ENCODE data around the gene LRRC59. TPM values are rescaled to one million over a fixed set of nuclear protein-coding genes. Genes with fewer than 3 reads are reported as not detected.

The LRRC59 gene
- total and polyA plus RNA-seq, 8 donors = 32.2 to 117 (median 76.0) TPM

DNA sequence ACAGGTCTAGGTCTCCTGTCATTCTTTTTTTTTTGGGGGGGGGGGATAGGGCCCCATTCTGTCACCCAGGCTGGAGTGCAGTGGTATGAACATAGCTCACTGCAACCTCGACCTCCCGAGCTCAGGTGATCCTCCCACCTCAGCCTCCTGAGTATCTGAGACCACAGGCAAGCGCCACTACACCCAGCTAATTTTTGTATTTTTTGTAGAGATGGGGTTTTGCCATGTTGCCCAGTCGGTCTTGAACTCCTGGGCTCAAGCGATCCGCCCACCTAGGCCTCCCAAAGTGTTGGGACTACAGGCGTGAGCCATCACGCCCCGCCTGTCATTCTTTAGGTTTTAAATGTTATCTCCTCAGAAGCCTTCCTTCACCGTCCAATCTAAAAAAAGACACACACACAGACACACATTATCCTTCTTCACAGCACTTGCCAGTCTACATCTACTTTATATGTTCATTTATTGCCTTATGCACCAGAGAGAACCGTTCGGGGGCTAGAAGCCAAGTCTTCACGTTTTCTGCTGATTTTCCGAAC, 25.0 kb downstream of the LRRC59 start:
- peak overlapping the region; percentile 62 to 80 (median 72) for H3K4me3 ChIP-seq
- DNase-seq = no peak
- peaks cover 25 to 39% (median 36%) of the 10 kb centered on the region in 4 donors for H3K36me3 ChIP-seq
- H3K4me1 ChIP-seq = peaks cover 19 to 32% (median 22%) of the 10 kb centered on the region in 4 donors
- WGBS, 5 donors = 10 to 23% (median 15%) methylated on average over 14 of the region's 14 CpGs
- peak overlapping the region; percentile 91 to 98 (median 94) for H3K27ac ChIP-seq
- intact Hi-C loops (cut with DNase I; ENCODE audit: low total_unique reads) = no loop called here
- H3K27me3 ChIP-seq = no peaks in the 10 kb centered on the region
- H3K9me3 ChIP-seq = no peaks in the 10 kb centered on the region
- TF ChIP-seq, protein P1, sequence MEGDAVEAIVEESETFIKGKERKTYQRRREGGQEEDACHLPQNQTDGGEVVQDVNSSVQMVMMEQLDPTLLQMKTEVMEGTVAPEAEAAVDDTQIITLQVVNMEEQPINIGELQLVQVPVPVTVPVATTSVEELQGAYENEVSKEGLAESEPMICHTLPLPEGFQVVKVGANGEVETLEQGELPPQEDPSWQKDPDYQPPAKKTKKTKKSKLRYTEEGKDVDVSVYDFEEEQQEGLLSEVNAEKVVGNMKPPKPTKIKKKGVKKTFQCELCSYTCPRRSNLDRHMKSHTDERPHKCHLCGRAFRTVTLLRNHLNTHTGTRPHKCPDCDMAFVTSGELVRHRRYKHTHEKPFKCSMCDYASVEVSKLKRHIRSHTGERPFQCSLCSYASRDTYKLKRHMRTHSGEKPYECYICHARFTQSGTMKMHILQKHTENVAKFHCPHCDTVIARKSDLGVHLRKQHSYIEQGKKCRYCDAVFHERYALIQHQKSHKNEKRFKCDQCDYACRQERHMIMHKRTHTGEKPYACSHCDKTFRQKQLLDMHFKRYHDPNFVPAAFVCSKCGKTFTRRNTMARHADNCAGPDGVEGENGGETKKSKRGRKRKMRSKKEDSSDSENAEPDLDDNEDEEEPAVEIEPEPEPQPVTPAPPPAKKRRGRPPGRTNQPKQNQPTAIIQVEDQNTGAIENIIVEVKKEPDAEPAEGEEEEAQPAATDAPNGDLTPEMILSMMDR (IDR thresholded peaks at IDR 0.05) = no peak
- TF ChIP-seq POLR2A (IDR thresholded peaks at IDR 0.05) (no peak), POLR2AphosphoS5 (IDR thresholded peaks at IDR 0.05) (no peak), EP300 (IDR thresholded peaks at IDR 0.05) (no peak)

DNA sequence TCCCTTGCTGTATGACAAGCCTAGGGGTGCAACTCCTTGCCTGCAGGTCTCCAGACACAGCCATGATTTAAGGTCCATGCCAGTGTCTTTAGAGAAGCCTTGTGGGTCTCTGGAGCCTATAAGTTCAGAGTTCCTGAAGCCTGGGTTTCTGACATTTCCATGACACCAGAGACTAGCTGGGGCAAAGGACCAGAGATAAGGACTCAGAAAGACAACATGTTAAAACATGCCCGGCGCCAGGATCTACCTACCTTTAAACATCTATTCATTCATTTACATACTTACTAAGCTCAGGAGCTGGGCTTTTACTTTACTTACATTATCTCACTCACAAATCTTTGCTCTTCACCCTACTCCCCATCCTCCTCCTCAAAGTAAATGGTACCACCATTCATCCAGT, 25.8 kb downstream of the LRRC59 start:
- intact Hi-C loops (cut with DNase I; ENCODE audit: low total_unique reads) = no loop called here
- TF ChIP-seq, protein P1 (IDR thresholded peaks at IDR 0.05) = no peak
- no peak for TF ChIP-seq POLR2AphosphoS5 (IDR thresholded peaks at IDR 0.05)
- TF ChIP-seq POLR2A (IDR thresholded peaks at IDR 0.05) = no peak
- TF ChIP-seq EP300 (IDR thresholded peaks at IDR 0.05) = no peak
- Histone ChIP-seq H3K4me1 (peaks cover 19 to 32% (median 22%) of the 10 kb centered on the region in 4 donors), H3K36me3 (peaks cover 32 to 46% (median 44%) of the 10 kb centered on the region in 4 donors), H3K9me3 (no peaks in the 10 kb centered on the region), H3K4me3 (peak overlapping the region in 2 of 4 donors; percentile 62 to 80), H3K27me3 (no peaks in the 10 kb centered on the region), H3K27ac (peak overlapping the region in 1 of 5 donors; percentile 98)
- WGBS, 5 donors = 35 to 71% (median 60%) methylated on average over 2 of the region's 2 CpGs
- no peak for DNase-seq

DNA sequence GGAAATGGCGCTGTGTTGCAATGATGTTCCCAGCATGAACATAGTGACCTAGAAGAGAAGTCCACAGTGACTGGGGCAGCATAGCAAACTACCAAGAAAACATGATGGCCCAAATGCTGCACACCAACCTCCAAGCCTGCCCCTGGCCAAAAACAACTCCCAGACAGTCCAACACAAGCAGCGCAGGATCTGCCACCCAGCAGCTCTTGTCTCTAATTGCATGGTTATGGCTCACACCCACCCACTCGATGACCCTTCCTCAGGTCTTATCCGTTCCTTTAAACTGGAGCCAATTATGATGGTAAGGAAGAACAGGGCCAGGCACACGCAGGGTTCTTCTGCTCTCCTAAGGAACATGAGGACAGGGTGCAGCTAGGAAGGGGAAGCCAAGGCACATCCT, 27.3 kb downstream of the LRRC59 start:
- Histone ChIP-seq H3K36me3 (peaks cover 35 to 61% (median 58%) of the 10 kb centered on the region in 4 donors), H3K4me3 (no peak overlapping the region), H3K9me3 (no peaks in the 10 kb centered on the region), H3K27me3 (no peaks in the 10 kb centered on the region), H3K27ac (no peak overlapping the region), H3K4me1 (peaks cover 19 to 32% (median 23%) of the 10 kb centered on the region in 4 donors)
- intact Hi-C loops (cut with DNase I; ENCODE audit: low total_unique reads) = no loop called here
- TF ChIP-seq, protein P1 (IDR thresholded peaks at IDR 0.05) = no peak
- TF ChIP-seq POLR2AphosphoS5 (IDR thresholded peaks at IDR 0.05) = no peak
- TF ChIP-seq POLR2A (IDR thresholded peaks at IDR 0.05) = no peak
- TF ChIP-seq EP300 (IDR thresholded peaks at IDR 0.05) = no peak
- no peak for DNase-seq
- 88 to 95% (median 95%) methylated on average over 5 of the region's 5 CpGs for WGBS, 5 donors

DNA sequence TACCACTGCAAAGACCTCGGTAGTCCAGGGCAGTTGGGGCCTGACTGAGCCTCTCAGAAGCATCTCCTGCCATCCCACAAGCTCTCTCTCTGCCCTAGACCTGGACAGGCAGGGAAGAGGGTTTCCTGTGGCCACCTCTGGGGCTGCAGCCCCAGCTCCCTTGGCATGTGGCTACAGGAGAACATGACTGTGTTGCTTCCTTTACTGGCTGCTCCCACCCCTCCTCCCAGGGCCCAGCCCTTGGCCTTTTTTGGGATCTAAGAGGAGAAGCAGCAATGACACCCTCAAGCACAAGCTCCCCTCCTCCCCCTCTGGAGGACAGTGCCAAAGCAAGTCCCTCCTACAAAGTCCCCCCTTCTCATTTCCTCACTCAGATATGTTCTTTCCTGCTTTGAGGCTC, 29.9 kb downstream of the LRRC59 start:
- Histone ChIP-seq H3K9me3 (no peaks in the 10 kb centered on the region), H3K4me3 (no peak overlapping the region), H3K27ac (no peak overlapping the region), H3K4me1 (peaks cover 31 to 45% (median 38%) of the 10 kb centered on the region in 4 donors), H3K27me3 (no peaks in the 10 kb centered on the region), H3K36me3 (peaks cover 35 to 65% (median 61%) of the 10 kb centered on the region in 4 donors)
- TF ChIP-seq POLR2A (IDR thresholded peaks at IDR 0.05) (no peak), POLR2AphosphoS5 (IDR thresholded peaks at IDR 0.05) (no peak), EP300 (IDR thresholded peaks at IDR 0.05) (no peak)
- TF ChIP-seq, protein P1 (IDR thresholded peaks at IDR 0.05) = no peak
- intact Hi-C loops (cut with DNase I; ENCODE audit: low total_unique reads) = loop anchor here (10.0 kb wide), 1 partner anchor 107 kb away; the partner anchor contains the start of gene RSAD1
- 64 to 88% (median 83%) methylated on average over 1 of the region's 1 CpG for WGBS, 5 donors
- DNase-seq = no peak

All from stomach (tissue), 9 donors.